Spleen (tissue), 11 donors: ENCODE measurements around the gene PCDHGB6. TPM values are rescaled to one million over a fixed set of nuclear protein-coding genes. Genes with fewer than 3 reads are reported as not detected.

ENCODE experiments used
- DNase-seq: peaks from one replicate; pipeline ENCODE4 v3.0.0-alpha.2; 2020
- H3K27ac ChIP-seq, 8 donors: fragments of 200-600 bp; sonication (generic) in 7 of 8; 1 replicate in 4 of 8; 2 replicates in 4 of 8; pipeline versions ENCODE4 v1.5.0 to v1.8.0; 2016 to 2021; ENCODE audit warnings: inconsistent platforms in 4 of 8, mild to moderate bottlenecking in 4 of 8, moderate library complexity in 1 of 8
- H3K27me3 ChIP-seq, 7 donors: fragments of 200-600 bp; sonication (generic) in 6 of 7; replicated peaks in 1 of 7; 1 replicate in 4 of 7; 2 replicates in 3 of 7; pipeline versions ENCODE4 v1.5.0 to v1.8.0; 2016 to 2021; ENCODE audit warnings: inconsistent platforms in 3 of 7, mild to moderate bottlenecking in 1 of 7
- H3K36me3 ChIP-seq, 6 donors: fragments of 200-600 bp; sonication (generic) in 5 of 6; 1 replicate in 4 of 6; 2 replicates in 2 of 6; pipeline versions ENCODE4 v1.5.0 to v1.8.0; 2016 to 2021; ENCODE audit warnings: inconsistent platforms in 2 of 6
- H3K4me1 ChIP-seq, 6 donors: fragments of 200-600 bp; sonication (generic) in 5 of 6; 1 replicate in 3 of 6; 2 replicates in 3 of 6; pipeline versions ENCODE4 v1.5.0 to v1.8.0; 2016 to 2021; ENCODE audit warnings: inconsistent platforms in 3 of 6
- H3K4me3 ChIP-seq, 8 donors: fragments of 200-600 bp; sonication (generic) in 7 of 8; 1 replicate in 4 of 8; 2 replicates in 4 of 8; pipeline versions ENCODE4 v1.5.0 to v1.8.0; 2016 to 2021; ENCODE audit warnings: inconsistent platforms in 4 of 8, mild to moderate bottlenecking in 4 of 8, moderate library complexity in 2 of 8
- H3K9me3 ChIP-seq, 8 donors: fragments of 200-600 bp; sonication (generic) in 7 of 8; 1 replicate in 4 of 8; 2 replicates in 4 of 8; pipeline versions ENCODE4 v1.5.0 to v1.8.0; 2016 to 2021; ENCODE audit warnings: inconsistent platforms in 4 of 8
- POLR2A ChIP-seq, 3 donors: fragments of 450-650 bp; IDR thresholded peaks; one replicate each; pipeline ENCODE4 v1.5.1; 2017; ENCODE audit warnings: antibody characterized with exemption in 3 of 3, mild to moderate bottlenecking in 1 of 3
- POLR2AphosphoS5 ChIP-seq, 3 donors: sonication (generic); formaldehyde crosslinking; IDR thresholded peaks; one replicate each; pipeline ENCODE4 v1.5.1; 2017; ENCODE audit warnings: antibody characterized with exemption in 3 of 3
- WGBS, 5 donors: extraction: QIAGEN DNeasy Blood & Tissue Kit in 3 of 5; methylation state at CpG; one replicate each; pipeline versions ENCODE4 v1.1.5 to v1.1.7; 2013 to 2018; 5-methylcytosine and 5-hydroxymethylcytosine counted together
- intact Hi-C: fragments of 100-400 bp; cut with DNase I; formaldehyde crosslinking; loops from one replicate; pipeline ENCODE4 v1.15.0; 2023; ENCODE audit warnings: low total_unique reads
- polyA plus RNA-seq, 3 donors: library from polyadenylated mRNA; stranded (reverse); fragments of 200-250 nt; gene quantifications; one replicate each; pipeline ENCODE4 v1.2.1, GENCODE V29; 2013
- total RNA-seq, 7 donors: library from RNA; depleted of rRNA in 3 of 7; stranded (reverse); fragments of >200 nt in 3 of 7; fragmentation: NEBNext Ultra II Directional in 4 of 7; extraction: Animal tissue kit (Norgen Biotek cat#: 25700) in 4 of 7; gene quantifications; one replicate each; pipeline versions ENCODE4 v1.1.0 to v1.2.1, GENCODE V29; 2016 to 2021
- TF ChIP-seq, protein P1 (sequence below), 11 experiments: fragments of 200-600 bp in 7 of 11; fragments of 450-650 bp in 4 of 11; sonication (generic) in 4 of 11; IDR thresholded peaks in 8 of 11; conservative IDR thresholded peaks in 3 of 11; 1 replicate in 7 of 11; 2 replicates in 4 of 11; pipeline versions ENCODE4 v1.4.0 to v1.8.0; 2016 to 2021; ENCODE audit warnings: antibody characterized with exemption in 11 of 11, inconsistent platforms in 4 of 11, mild to moderate bottlenecking in 1 of 11
- donor health status: healthy with polysubstance abuse.
- donor health status: DM: no; HTN: no; CAD: no; lungs with moderate emphysema.
- donor health status: DM: no; HTN: no; CAD: no.
- donor health status: Bipolar disorder and iron deficiency.
- donor health status: healthy.
- donor health status: DM: no; HTN: no; CAD: no.
- donor health status: DM: yes; HTN: yes; CAD: no.

The PCDHGB6 gene
- total and polyA plus RNA-seq, 10 donors = 0.13 to 6.8 (median 4.7) TPM

DNA sequence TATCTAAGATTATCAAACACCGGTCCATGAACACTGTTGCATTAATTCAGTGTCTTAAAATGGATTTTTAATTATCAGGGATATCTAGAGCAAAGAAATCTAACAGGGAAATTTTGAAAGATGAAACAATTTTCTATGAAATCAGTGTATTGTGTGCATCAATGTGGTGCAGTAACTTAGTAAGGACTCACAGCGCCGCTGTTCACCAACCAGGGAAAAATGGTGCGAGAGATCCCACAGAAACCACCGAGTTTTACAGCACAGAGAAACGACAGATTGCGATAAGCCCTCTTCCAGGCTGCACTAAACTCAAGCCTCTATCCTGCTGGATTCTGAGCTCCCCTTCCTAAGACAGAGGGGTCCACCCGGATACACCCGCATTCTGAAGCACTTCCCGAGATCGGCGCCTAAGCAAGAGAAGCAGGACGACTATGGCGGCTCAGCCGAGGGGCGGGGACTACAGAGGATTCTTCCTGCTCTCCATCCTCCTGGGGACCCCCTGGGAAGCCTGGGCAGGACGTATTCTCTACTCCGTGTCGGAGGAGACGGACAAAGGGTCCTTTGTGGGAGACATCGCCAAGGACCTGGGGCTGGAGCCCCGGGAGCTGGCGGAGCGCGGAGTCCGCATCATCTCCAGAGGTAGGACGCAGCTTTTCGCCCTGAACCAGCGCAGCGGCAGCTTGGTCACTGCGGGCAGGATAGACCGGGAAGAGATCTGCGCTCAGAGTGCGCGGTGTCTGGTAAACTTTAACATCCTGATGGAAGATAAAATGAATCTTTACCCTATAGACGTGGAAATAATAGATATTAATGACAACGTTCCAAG, 25.1 kb upstream of the PCDHGB6 start, which contains the start of gene PCDHGA7:
Gene PCDHGA7, plus strand, starts transcription at position 274 of the 826 bp plus-strand sequence. Its CDS starts 158 bp downstream, at position 432.
- no peak for DNase-seq

DNA sequence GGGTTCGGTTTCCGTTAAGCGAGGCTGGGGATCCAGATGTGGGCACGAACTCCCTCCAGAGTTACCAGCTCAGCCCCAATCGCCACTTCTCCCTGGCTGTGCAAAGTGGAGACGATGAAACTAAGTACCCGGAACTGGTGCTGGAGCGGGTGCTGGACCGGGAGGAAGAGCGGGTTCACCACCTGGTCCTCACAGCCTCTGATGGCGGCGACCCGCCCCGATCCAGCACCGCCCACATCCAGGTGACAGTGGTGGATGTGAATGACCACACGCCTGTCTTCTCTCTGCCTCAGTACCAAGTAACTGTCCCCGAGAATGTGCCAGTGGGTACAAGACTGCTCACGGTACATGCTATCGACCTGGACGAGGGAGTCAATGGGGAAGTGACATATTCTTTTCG, 24.5 kb upstream of the PCDHGB6 start:
- DNase-seq = no peak
- H3K27me3 ChIP-seq = peaks cover 0 to 78% (median 20%) of the 10 kb centered on the region in 7 donors
- 34 to 47% (median 41%) methylated on average over 13 to 21 of the region's 21 CpGs for WGBS, 5 donors
- intact Hi-C loops = no loop called here
- H3K9me3 ChIP-seq = peaks cover 0 to 98% (median 96%) of the 10 kb centered on the region in 8 donors
- no peak overlapping the region for H3K27ac ChIP-seq
- peak overlapping the region in 2 of 8 donors; percentile 19 to 44 for H3K4me3 ChIP-seq
- no peaks in the 10 kb centered on the region for H3K36me3 ChIP-seq
- TF ChIP-seq POLR2A (IDR thresholded peaks at IDR 0.05) (no peak), POLR2AphosphoS5 (IDR thresholded peaks at IDR 0.05) (no peak)
- TF ChIP-seq, protein P1, sequence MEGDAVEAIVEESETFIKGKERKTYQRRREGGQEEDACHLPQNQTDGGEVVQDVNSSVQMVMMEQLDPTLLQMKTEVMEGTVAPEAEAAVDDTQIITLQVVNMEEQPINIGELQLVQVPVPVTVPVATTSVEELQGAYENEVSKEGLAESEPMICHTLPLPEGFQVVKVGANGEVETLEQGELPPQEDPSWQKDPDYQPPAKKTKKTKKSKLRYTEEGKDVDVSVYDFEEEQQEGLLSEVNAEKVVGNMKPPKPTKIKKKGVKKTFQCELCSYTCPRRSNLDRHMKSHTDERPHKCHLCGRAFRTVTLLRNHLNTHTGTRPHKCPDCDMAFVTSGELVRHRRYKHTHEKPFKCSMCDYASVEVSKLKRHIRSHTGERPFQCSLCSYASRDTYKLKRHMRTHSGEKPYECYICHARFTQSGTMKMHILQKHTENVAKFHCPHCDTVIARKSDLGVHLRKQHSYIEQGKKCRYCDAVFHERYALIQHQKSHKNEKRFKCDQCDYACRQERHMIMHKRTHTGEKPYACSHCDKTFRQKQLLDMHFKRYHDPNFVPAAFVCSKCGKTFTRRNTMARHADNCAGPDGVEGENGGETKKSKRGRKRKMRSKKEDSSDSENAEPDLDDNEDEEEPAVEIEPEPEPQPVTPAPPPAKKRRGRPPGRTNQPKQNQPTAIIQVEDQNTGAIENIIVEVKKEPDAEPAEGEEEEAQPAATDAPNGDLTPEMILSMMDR (IDR thresholded peaks at IDR 0.05 in 8 of 11, conservative IDR thresholded peaks at IDR 0.05 in 3 of 11) = no peak
- no peaks in the 10 kb centered on the region for H3K4me1 ChIP-seq

More for the DNA sequence above, 25.1 kb upstream of the PCDHGB6 start, which contains the start of gene PCDHGA7:
- Histone ChIP-seq H3K4me3 (peak within 1 kb of the TSS in 2 of 8 donors; percentile 19 to 44), H3K27ac (no peak within 1 kb of the TSS), H3K4me1 (no peaks in the 10 kb centered on the region), H3K27me3 (peaks cover 0 to 81% (median 18%) of the 10 kb centered on the region in 7 donors), H3K36me3 (no peaks in the 10 kb centered on the region), H3K9me3 (peaks cover 0 to 100% (median 100%) of the 10 kb centered on the region in 8 donors)
- intact Hi-C loops = no loop called here
- 14 to 24% (median 22%) methylated on average over 32 to 37 of the region's 37 CpGs for WGBS, 5 donors
- TF ChIP-seq POLR2A (IDR thresholded peaks at IDR 0.05) (no peak), POLR2AphosphoS5 (IDR thresholded peaks at IDR 0.05) (no peak)
- TF ChIP-seq, protein P1 (IDR thresholded peaks at IDR 0.05 in 8 of 11, conservative IDR thresholded peaks at IDR 0.05 in 3 of 11) = no peak

DNA sequence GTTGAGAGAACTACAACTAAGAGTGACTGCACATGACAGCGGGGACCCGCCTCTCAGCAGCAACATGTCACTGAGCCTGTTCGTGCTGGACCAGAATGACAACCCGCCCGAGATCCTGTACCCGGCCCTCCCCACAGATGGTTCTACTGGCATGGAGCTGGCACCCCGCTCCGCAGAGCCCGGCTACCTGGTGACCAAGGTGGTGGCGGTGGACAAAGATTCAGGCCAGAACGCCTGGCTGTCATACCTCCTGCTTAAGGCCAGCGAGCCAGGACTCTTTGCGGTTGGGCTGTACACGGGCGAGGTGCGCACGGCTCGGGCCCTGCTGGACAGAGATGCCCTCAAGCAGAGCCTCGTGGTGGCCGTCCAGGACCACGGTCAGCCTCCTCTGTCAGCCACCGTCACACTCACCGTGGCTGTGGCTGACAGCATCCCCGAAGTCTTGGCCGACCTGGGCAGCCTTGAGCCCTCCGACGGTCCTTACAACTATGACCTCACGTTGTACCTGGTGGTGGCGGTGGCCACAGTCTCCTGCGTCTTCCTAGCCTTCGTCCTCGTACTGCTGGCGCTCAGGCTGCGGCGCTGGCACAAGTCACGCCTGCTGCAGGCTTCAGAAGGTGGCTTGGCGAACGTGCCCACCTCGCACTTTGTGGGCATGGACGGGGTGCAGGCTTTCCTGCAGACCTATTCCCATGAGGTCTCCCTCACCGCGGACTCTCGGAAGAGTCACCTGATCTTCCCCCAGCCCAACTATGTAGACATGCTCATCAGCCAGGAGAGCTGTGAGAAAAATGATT, 23.2 kb upstream of the PCDHGB6 start:
- Histone ChIP-seq H3K27me3 (peaks cover 0 to 90% (median 25%) of the 10 kb centered on the region in 7 donors), H3K27ac (no peak overlapping the region), H3K4me1 (no peaks in the 10 kb centered on the region), H3K4me3 (no peak overlapping the region), H3K9me3 (peaks cover 0 to 98% (median 96%) of the 10 kb centered on the region in 8 donors), H3K36me3 (peaks cover 0 to 5% (median 0%) of the 10 kb centered on the region in 6 donors)
- no peak for DNase-seq
- intact Hi-C loops = no loop called here
- TF ChIP-seq POLR2AphosphoS5 (IDR thresholded peaks at IDR 0.05) (no peak), POLR2A (IDR thresholded peaks at IDR 0.05) (no peak)
- TF ChIP-seq, protein P1 (IDR thresholded peaks at IDR 0.05 in 8 of 11, conservative IDR thresholded peaks at IDR 0.05 in 3 of 11) = no peak
- 45 to 60% (median 52%) methylated on average over 26 to 43 of the region's 43 CpGs for WGBS, 5 donors
